GM19023 (cell line): ENCODE measurements around the gene ZKSCAN2.

Source experiments
- ATAC-seq: cut with Tn5 transposase; IDR thresholded peaks from one replicate; pipeline ENCODE4 v1.9.1; 2021; ENCODE audit warnings: mild to moderate bottlenecking, moderate library complexity; ENCODE audit not compliant: unreplicated experiment

Gene ZKSCAN2

GRCh38 chr16:25257470-25257955 is at the start of gene ZKSCAN2:
TSS of gene ZKSCAN2 (minus strand) at chr16:25257845. CDS start at chr16:25257127, 718 bp downstream.
- peak; percentile 83 for ATAC-seq

- ATAC-seq = no peak
These were observed 42.3 kb upstream of the ZKSCAN2 start for GRCh38 chr16:25299792-25300590.

GRCh38 chr16:25298165-25298872 is 40.7 kb upstream of the ZKSCAN2 start:
- no peak for ATAC-seq

- ATAC-seq = no peak
These were observed 39.6 kb upstream of the ZKSCAN2 start for GRCh38 chr16:25297151-25297787.

DNA sequence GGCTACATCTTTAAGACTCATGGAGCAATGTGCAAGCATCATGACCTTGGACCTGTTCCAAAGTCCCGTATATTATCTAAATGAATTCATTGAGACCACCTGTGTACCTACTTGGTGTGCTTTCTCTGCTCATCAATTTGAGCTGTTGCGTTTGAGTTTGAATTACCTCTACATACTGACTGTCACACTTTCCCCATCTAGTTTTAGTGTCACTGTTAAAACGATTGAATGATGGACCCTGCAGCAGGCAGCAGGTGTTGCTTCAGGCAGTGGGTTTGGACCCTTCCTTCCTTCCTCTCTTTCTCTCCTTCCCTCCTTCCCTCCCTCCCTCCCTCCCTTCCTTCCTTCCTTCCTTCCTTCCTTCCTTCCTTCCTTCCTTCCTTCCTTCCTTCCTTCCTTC is 33.9 kb upstream of the ZKSCAN2 start:
- ATAC-seq = no peak

- no peak for ATAC-seq
These were observed 31.8 kb upstream of the ZKSCAN2 start for GRCh38 chr16:25289466-25289865.

GRCh38 chr16:25279491-25279890 is 21.8 kb upstream of the ZKSCAN2 start:
- ATAC-seq = no peak

GRCh38 chr16:25271421-25271820 is 13.8 kb upstream of the ZKSCAN2 start:
- ATAC-seq = no peak

DNA sequence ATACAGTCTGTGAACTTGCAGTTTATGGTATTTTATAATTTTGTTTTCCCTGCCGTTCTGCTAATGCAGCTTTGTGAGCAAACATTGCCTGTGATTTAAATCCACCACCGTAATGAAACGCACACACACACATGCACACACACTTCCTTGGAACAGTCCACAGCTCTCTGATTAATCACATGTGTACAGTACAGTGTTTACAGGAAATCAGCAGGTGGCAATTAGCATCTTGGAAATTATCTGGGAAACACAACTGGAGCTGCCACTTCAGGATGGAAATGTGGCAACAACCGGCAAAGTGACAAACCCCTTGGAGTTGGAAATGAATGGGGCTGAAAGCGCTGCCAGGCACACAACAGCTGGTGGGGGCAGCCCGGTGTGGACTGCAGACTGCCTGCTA is 12.9 kb upstream of the ZKSCAN2 start:
- ATAC-seq = no peak

DNA sequence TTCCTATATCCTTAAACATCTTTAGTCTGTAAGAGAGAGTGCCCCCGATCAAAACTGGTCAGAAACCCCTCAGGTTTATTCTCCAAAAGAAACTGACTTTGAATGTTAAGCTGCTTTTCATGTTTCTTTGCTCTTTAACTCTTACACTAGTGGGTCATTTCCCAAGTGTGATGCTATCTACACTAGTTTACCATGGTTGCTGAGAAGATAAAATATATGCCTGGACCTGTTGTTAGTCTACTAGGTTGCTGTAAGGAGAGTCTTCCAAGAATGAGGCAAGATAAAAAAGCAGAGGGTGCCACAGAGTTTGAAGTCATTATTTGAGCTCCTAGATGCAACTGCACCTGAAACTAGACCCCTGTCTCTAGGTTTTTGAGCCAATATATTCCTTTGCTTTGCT is 12.2 kb upstream of the ZKSCAN2 start:
- ATAC-seq = no peak

DNA sequence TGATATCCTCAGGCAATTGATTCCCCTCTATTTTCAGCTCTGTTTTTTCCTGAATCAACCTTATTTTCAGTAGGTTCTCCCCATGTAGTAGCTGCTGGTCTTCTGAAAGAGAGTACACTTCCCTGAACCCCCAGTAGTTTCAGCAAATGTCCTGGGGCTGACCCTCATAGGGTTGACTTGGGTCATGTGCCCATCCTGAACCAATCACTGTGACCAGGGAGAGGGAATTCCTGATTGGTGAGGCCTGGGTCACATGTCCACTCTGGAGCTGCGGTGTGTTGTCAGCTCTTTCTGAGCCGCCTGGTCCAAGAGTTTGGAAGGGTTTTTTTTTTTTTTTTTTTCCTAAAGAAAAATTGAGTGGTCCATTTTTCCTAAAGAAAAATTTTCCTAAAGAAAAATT is 8.3 kb upstream of the ZKSCAN2 start:
- no peak for ATAC-seq

DNA sequence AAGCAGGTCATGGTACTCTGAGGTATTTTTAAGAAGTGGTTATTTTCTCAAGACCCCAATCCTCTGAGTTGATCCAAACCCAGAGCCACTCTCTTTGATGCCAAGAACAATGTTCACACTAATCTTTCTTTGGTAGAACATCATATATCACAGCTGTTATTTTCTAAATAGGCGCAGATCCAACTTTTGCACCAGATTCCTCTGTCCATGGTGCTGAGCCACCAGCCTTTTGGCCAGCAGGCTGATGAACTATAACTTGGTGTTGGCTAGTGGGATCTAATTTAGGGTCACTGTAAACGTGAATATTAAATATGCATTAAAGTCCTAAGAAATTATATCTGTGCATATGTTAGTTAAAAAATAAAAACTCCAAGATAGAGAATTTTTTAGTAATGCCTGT is 7.0 kb upstream of the ZKSCAN2 start:
- no peak for ATAC-seq

DNA sequence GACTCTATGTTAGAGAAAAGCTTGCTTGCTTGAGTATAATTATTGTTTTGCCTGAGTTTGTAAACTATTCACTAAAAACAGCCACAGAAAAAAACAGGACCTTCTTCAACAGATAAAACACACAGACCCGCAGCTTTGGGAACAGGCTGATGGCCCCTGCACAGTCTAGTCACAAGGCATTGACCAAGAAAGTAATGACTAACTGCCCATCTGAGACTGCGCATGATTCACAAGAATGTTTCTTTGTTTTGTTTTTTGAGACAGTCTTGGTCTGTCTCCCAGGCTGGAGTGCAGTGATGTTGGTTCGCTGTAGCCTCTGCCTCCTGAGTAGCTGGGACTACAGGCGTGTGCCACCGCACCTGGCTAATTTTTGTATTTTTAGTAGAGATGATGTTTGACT is 2.8 kb upstream of the ZKSCAN2 start:
- no peak for ATAC-seq

GRCh38 chr16:25258861-25259179 is 1.2 kb upstream of the ZKSCAN2 start:
- ATAC-seq = no peak

DNA sequence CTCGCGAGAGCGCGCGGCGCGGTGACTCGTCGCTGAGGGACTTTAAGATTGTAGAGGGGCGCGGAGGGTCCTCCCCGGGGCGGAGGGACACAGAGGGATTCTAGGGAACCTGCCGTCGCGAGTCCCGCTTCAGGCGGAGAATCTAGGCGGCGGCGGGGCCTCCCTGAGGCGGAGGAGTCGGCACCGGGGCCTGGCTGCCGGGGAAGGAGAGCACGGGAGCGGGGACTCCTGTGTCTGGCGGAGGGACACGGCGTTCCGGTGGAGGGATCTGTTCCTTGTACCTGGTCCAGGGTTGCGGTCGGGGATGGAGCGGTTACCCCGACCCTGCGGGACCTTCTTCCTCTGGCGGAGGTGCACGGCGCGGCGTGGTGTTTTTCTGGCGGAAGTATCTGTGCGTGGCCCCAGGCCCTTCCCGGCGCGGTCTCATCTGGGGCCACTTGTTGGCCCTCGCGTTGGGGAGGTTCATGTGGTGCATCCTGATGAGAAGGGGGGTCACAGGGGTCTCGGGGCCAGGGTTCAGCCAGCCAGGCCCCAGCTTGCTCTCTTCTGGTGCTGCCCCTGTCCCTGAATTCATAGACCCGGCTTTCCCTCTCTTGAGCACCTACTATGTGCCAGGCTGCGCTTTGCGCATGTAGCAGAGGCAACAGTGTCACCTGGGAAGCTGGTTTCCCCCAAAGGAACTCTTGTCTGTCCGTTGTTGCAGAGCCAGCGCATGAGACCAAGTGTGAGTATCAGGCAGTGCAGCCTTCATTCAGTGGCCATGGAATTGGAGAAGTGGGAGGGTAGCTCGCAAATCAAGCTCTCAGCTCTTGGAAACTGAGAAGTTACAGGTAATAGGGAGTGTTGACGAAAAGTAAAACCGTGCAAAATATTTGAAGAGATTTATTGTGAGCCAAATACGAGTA is 563 bp upstream of the ZKSCAN2 start:
- peak; percentile 37 for ATAC-seq

GRCh38 chr16:25256695-25257469 is 763 bp downstream of the ZKSCAN2 start:
- ATAC-seq = peak; percentile 3

DNA sequence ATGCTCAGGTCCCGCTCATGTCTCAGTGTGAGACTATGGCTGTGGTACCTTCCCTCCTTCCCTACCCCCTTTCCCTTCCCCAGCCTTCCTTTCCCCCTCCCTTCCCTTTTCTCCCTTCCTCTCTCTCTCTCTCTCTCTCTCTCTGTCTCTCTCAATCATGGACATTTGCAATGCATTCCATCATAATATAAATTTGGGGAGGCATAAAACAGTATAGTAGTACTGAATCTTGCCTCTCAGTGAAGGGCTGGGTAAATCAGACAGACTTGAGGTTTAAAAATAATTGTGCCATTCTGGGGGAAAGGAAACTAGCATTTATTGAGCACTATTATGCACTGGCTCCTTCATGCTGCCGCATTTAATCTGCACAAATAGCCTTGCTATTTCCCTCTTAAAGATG is 4.3 kb downstream of the ZKSCAN2 start:
- no peak for ATAC-seq

GRCh38 chr16:25250467-25250866 is 7.2 kb downstream of the ZKSCAN2 start:
- no peak for ATAC-seq

GRCh38 chr16:25235991-25236390 is 21.7 kb downstream of the ZKSCAN2 start:
- ATAC-seq = no peak

DNA sequence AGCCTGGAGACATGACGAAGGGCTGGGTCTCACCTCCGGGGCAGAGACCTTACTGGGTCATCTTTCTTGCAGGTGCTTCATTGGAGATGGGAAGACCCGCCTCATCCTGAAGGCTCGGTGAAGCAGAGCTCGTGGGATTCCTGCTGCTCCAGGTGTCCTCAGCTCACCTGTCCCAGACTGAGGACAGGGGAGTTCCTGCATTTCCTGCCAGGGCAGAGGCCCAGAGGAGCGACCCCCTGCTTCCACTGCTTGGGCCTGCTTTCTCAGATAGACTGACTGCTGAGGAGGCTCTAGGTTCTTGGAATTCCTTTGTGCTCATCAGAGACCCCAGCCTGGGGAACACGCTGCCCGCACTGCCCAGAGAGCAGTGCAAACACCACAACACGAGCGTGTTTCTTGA is 29.3 kb downstream of the ZKSCAN2 start:
- ATAC-seq = no peak
